Ishikawa (cell line): ENCODE results near the gene SLC6A11.

ENCODE experiments used
- CEBPB ChIP-seq: IDR thresholded peaks from 2 replicates; pipeline ENCODE4 v1.6.1; 2012
- CREB1 ChIP-seq: IDR thresholded peaks from 2 replicates; pipeline ENCODE4 v1.6.1; 2012; ENCODE audit warnings: low read depth
- EGR1 ChIP-seq: IDR thresholded peaks from 2 replicates; pipeline ENCODE4 v1.6.1; 2012
- EP300 ChIP-seq: IDR thresholded peaks from 2 replicates; pipeline ENCODE4 v1.6.1; 2012; ENCODE audit warnings: borderline replicate concordance
- FOXM1 ChIP-seq: IDR thresholded peaks from 2 replicates; pipeline ENCODE4 v1.6.1; 2012; ENCODE audit warnings: low read depth, borderline replicate concordance
- NFIC ChIP-seq: IDR thresholded peaks from 2 replicates; pipeline ENCODE4 v1.6.1; 2012
- RAD21 ChIP-seq: IDR thresholded peaks from 2 replicates; pipeline ENCODE4 v1.6.1; 2012; ENCODE audit warnings: low read depth
- TAF1 ChIP-seq: IDR thresholded peaks from 2 replicates; pipeline ENCODE4 v1.6.1; 2012; ENCODE audit warnings: low read depth, mild to moderate bottlenecking
- TCF12 ChIP-seq: IDR thresholded peaks from 2 replicates; pipeline ENCODE4 v1.6.1; 2012; ENCODE audit warnings: low read depth
- TEAD4 ChIP-seq: IDR thresholded peaks from 2 replicates; pipeline ENCODE4 v1.6.1; 2012
- YY1 ChIP-seq: IDR thresholded peaks from 2 replicates; pipeline ENCODE4 v1.6.1; 2012; ENCODE audit warnings: low read depth
- ZBTB7A ChIP-seq: IDR thresholded peaks from 2 replicates; pipeline ENCODE4 v1.6.1; 2012; ENCODE audit warnings: low read depth
- TF ChIP-seq, protein P1 (sequence below): IDR thresholded peaks from 2 replicates; pipeline ENCODE4 v1.6.1; 2012
- TF ChIP-seq, protein P2 (sequence below): IDR thresholded peaks from 2 replicates; pipeline ENCODE4 v1.6.1; 2012
- TF ChIP-seq, protein P3 (sequence below): IDR thresholded peaks from 2 replicates; pipeline ENCODE4 v1.6.1; 2012; ENCODE audit warnings: low read depth, mild to moderate bottlenecking

The SLC6A11 gene

DNA sequence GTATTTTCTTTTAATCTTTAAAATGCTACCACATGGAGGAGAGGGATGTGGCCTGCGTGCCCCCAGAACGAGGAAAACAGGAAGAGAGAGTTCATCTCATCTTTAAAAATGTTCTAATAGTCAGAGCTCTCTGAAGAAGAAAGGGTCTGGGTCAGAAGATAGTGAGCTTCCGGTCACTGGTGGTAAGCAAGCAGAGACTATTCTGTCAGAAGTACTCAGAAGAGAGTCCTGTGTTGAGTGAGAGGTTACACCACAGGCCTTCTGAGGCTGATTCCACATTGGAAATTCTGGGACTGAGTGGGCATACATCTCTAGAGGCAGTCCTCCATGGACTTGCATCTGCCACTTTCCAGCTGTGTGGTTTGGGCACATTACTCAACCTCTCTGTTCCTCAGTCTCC is 94.3 kb downstream of the SLC6A11 start:
- TF ChIP-seq NFIC, result no peak
- no peak for TF ChIP-seq ZBTB7A
- no peak for TF ChIP-seq EP300
- TF ChIP-seq RAD21, result no peak
- TF ChIP-seq, protein P1, sequence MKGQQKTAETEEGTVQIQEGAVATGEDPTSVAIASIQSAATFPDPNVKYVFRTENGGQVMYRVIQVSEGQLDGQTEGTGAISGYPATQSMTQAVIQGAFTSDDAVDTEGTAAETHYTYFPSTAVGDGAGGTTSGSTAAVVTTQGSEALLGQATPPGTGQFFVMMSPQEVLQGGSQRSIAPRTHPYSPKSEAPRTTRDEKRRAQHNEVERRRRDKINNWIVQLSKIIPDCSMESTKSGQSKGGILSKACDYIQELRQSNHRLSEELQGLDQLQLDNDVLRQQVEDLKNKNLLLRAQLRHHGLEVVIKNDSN, result no peak
- TF ChIP-seq EGR1, result no peak
- TF ChIP-seq TCF12, result no peak
- TF ChIP-seq CREB1, result no peak
- no peak for TF ChIP-seq CEBPB
- no peak for TF ChIP-seq TAF1
- TF ChIP-seq, protein P2, sequence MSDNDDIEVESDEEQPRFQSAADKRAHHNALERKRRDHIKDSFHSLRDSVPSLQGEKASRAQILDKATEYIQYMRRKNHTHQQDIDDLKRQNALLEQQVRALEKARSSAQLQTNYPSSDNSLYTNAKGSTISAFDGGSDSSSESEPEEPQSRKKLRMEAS, result no peak
- no peak for TF ChIP-seq YY1

DNA sequence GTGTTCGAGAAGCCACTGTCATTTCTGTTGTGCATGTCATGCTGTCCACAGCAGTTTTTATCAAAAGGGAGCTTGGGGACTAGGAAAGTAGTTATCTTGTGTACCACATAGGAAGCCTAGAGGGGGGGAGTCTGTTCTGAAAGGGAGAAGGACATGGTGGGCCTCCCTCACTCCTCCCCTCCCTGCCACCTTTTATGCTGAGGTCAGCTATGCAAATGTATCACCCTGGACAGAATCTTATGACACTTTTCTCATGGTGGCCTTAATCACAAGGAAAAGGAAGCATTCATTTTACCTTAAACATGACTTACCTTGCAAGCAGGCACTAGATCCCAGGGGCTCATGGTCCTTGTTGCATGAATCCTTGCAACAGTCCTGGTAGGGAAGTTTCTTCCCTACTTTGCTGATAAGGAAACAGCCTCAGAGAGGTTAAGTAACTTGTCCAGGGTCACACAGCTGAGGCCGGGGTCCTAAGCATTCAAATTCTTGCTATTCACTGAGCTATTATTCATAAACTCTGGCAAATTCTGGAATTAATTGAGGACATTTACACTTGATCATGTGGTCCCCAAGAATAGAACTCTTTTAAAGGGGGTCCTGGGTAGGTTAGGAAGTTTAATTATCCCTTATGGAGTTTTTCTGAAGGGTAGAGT is 95.4 kb downstream of the SLC6A11 start:
- no peak for TF ChIP-seq TEAD4
- TF ChIP-seq EP300, result no peak
- TF ChIP-seq NFIC, result no peak
- TF ChIP-seq TAF1, result no peak

DNA sequence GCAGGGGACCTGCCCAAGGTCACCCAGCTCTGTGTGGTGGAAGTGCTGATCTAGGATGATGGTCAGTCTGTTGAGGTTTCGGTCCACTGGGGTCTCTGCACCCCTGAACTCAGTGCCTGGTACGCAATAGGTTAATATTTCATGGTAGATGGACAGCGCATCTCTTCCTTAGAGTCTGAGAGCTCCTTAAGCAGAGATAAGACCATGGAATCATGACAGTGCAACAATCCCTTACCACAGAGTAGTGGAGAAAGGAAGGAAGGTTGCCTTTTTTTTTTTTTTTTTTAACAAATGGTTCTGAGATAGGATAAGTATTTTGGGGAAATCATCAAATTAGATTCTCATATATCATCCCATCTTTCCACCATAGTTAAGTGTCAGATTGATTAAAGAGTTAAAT is 96.8 kb downstream of the SLC6A11 start:
- no peak for TF ChIP-seq RAD21
- TF ChIP-seq, protein P1, result no peak
- no peak for TF ChIP-seq CEBPB
- no peak for TF ChIP-seq TEAD4
- no peak for TF ChIP-seq YY1

DNA sequence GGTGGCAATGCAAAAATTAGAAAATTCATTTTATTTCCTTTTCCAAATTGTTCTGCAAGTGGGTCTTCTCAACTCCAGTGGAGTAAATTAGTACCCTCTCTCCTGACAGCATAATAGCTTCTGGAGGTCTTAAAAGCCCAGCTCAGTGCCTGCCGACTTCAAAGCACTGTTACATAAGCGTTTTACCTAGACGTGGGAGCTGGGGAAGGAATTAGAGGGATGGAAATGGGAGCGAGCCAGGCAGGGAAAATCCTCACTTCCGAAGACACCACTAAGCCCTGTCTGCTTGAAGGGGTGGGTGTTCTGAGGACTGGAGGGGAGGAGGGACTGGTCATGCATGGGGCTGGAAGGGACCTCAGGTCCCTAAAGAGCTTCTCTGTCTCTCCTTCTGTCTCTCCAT is 99.3 kb downstream of the SLC6A11 start:
- TF ChIP-seq, protein P2, result no peak
- TF ChIP-seq CREB1, result no peak
- TF ChIP-seq CEBPB, result no peak
- no peak for TF ChIP-seq EGR1
- TF ChIP-seq NFIC, result no peak
- TF ChIP-seq TCF12, result no peak
- no peak for TF ChIP-seq RAD21
- no peak for TF ChIP-seq TAF1
- TF ChIP-seq, protein P1, result no peak
- TF ChIP-seq, protein P3, sequence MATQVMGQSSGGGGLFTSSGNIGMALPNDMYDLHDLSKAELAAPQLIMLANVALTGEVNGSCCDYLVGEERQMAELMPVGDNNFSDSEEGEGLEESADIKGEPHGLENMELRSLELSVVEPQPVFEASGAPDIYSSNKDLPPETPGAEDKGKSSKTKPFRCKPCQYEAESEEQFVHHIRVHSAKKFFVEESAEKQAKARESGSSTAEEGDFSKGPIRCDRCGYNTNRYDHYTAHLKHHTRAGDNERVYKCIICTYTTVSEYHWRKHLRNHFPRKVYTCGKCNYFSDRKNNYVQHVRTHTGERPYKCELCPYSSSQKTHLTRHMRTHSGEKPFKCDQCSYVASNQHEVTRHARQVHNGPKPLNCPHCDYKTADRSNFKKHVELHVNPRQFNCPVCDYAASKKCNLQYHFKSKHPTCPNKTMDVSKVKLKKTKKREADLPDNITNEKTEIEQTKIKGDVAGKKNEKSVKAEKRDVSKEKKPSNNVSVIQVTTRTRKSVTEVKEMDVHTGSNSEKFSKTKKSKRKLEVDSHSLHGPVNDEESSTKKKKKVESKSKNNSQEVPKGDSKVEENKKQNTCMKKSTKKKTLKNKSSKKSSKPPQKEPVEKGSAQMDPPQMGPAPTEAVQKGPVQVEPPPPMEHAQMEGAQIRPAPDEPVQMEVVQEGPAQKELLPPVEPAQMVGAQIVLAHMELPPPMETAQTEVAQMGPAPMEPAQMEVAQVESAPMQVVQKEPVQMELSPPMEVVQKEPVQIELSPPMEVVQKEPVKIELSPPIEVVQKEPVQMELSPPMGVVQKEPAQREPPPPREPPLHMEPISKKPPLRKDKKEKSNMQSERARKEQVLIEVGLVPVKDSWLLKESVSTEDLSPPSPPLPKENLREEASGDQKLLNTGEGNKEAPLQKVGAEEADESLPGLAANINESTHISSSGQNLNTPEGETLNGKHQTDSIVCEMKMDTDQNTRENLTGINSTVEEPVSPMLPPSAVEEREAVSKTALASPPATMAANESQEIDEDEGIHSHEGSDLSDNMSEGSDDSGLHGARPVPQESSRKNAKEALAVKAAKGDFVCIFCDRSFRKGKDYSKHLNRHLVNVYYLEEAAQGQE, result no peak
- no peak for TF ChIP-seq ZBTB7A
- no peak for TF ChIP-seq EP300
- no peak for TF ChIP-seq FOXM1
- no peak for TF ChIP-seq TEAD4
- no peak for TF ChIP-seq YY1

DNA sequence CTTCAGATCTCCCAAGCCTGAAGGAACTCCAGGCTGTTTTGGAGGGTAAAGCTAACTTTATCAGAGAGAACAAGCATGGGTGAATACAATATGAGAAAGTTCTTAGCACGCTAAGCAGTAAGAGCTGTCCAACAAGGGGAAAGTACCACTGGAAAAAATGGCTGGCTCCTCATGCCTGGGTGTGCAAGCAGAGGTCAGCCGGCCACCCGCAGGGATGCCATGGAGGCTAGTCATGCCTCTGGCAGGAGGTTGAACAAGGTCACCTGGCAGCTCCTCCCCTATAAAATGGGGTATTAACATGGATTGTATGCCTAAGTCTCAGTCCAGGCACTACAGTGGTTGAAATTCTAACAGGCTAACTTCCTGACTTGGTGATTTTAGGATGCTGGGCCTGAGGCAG is 101.1 kb downstream of the SLC6A11 start:
- TF ChIP-seq, protein P2, result no peak
- TF ChIP-seq TCF12 (no peak), NFIC (no peak), EGR1 (no peak), YY1 (no peak), TEAD4 (no peak), EP300 (no peak), CEBPB (no peak), CREB1 (no peak), TAF1 (no peak), RAD21 (no peak), ZBTB7A (no peak)
- TF ChIP-seq, protein P1, result no peak
- TF ChIP-seq, protein P3, result no peak
